PC-9 (cell line): Measurements from ENCODE around the gene TMEM183A.

Source experiments
- CTCF ChIP-seq: fragments of 200-600 bp; sonication (generic); conservative IDR thresholded peaks from 2 replicates; pipeline ENCODE4 v1.6.1; 2017; ENCODE audit warnings: mixed run types, antibody characterized with exemption, mild to moderate bottlenecking, moderate library complexity
- EZH2 ChIP-seq: fragments of 200-600 bp; sonication (generic); IDR thresholded peaks from 2 replicates; pipeline ENCODE4 v1.8.0; 2017; ENCODE audit warnings: antibody characterized with exemption, low read depth

GRCh38 chr1:203048086-203048485, 40.9 kb downstream of the TMEM183A start:
- no peak for TF ChIP-seq CTCF
- TF ChIP-seq EZH2 = no peak
